GM23248 (cell line): ENCODE measurements around the gene P3H3. TPM values are rescaled to one million over a fixed set of nuclear protein-coding genes. Genes with fewer than 3 reads are reported as not detected.

ENCODE experiments used
- DNase-seq: peaks from one replicate; pipeline ENCODE4 v3.0.0-alpha.2; 2015
- H2AFZ ChIP-seq: fragments of 200-600 bp; sonication (generic); 2 replicates; pipeline ENCODE4 v1.6.1; 2016; ENCODE audit warnings: antibody characterized with exemption
- H3F3A ChIP-seq: fragments of 200-600 bp; sonication (generic); 2 replicates; pipeline ENCODE4 v1.6.1; 2016; ENCODE audit warnings: mild to moderate bottlenecking, antibody characterized with exemption, mixed run types; ENCODE audit not compliant: insufficient read depth
- H3K27ac ChIP-seq: fragments of 200-600 bp; sonication (generic); 2 replicates; pipeline ENCODE4 v1.5.1; 2016; ENCODE audit warnings: mild to moderate bottlenecking
- H3K27me3 ChIP-seq: fragments of 200-600 bp; sonication (generic); replicated peaks from 2 replicates; pipeline ENCODE4 v1.6.1; 2016; ENCODE audit warnings: mild to moderate bottlenecking; ENCODE audit not compliant: insufficient read depth
- H3K36me3 ChIP-seq: fragments of 200-600 bp; sonication (generic); 2 replicates; pipeline ENCODE4 v1.6.1; 2016; ENCODE audit warnings: low read depth, mild to moderate bottlenecking
- H3K4me1 ChIP-seq: fragments of 200-600 bp; sonication (generic); 2 replicates; pipeline ENCODE4 v1.6.1; 2016; ENCODE audit warnings: mild to moderate bottlenecking; ENCODE audit not compliant: insufficient read depth
- H3K4me2 ChIP-seq: fragments of 200-600 bp; sonication (generic); one replicate; pipeline ENCODE4 v1.6.1; 2016; ENCODE audit warnings: mild to moderate bottlenecking; ENCODE audit not compliant: unreplicated experiment
- H3K4me3 ChIP-seq: fragments of 200-600 bp; sonication (generic); 2 replicates; pipeline ENCODE4 v1.5.1; 2016; ENCODE audit warnings: mild to moderate bottlenecking
- H3K79me2 ChIP-seq: fragments of 200-600 bp; sonication (generic); 2 replicates; pipeline ENCODE4 v1.6.1; 2016; ENCODE audit warnings: mild to moderate bottlenecking; ENCODE audit not compliant: insufficient read depth
- H3K9ac ChIP-seq: fragments of 200-600 bp; sonication (generic); 2 replicates; pipeline ENCODE4 v1.6.1; 2016; ENCODE audit warnings: mild to moderate bottlenecking
- H3K9me2 ChIP-seq: fragments of 200-600 bp; sonication (generic); 2 replicates; pipeline ENCODE4 v1.6.1; 2016; ENCODE audit warnings: mixed run types, mild to moderate bottlenecking, moderate library complexity; ENCODE audit not compliant: insufficient read depth
- H3K9me3 ChIP-seq: fragments of 200-600 bp; sonication (generic); one replicate; pipeline ENCODE4 v1.6.1; 2017; ENCODE audit warnings: low read depth
- H4K20me1 ChIP-seq: fragments of 200-600 bp; sonication (generic); 2 replicates; pipeline ENCODE4 v1.6.0; 2016; ENCODE audit not compliant: insufficient read depth
- EZH2 ChIP-seq: fragments of 200-600 bp; sonication (generic); IDR thresholded peaks from 2 replicates; pipeline ENCODE4 v1.6.1; 2018; ENCODE audit warnings: antibody characterized with exemption, mild to moderate bottlenecking; ENCODE audit not compliant: insufficient read depth, poor library complexity, severe bottlenecking
- EZH2phosphoT487 ChIP-seq: fragments of 200-600 bp; sonication (generic); IDR thresholded peaks from 2 replicates; pipeline ENCODE4 v1.6.1; 2018; ENCODE audit warnings: antibody characterized with exemption, moderate library complexity, mild to moderate bottlenecking, low read depth; ENCODE audit not compliant: insufficient read depth
- WGBS, 2 experiments: methylation state at CpG; one replicate each; pipeline ENCODE4 v1.1.6; 2015 to 2017; ENCODE audit warnings: low lambda C conversion rate in 2 of 2, low coverage in 1 of 2; ENCODE audit errors: missing lambda C conversion rate in 2 of 2; 5-methylcytosine and 5-hydroxymethylcytosine counted together
- in situ Hi-C: fragments of 300-500 bp; cut with MboI; formaldehyde crosslinking; loops from 2 replicates; pipeline ENCODE4 v1.15.0; 2020
- polyA plus RNA-seq: library from polyadenylated mRNA; unstranded; fragments of >200 nt; fragmentation: Nextera tagmentation; extraction: Ambion mirVana; gene quantifications from 2 replicates; pipeline ENCODE4 v1.2.1, GENCODE V29; 2016
- total RNA-seq: library from RNA; depleted of rRNA; stranded (reverse); fragments of >200 nt; shearing (Covaris generic); gene quantifications from 2 replicates; pipeline ENCODE4 v1.2.3, GENCODE V29; 2014

P3H3 gene
- total and polyA plus RNA-seq, 2 experiments from 2014 or later = 37.6 to 43.0 TPM

GRCh38 chr12:6866920-6867412 lies 38.8 kb downstream of the P3H3 start:
- Histone ChIP-seq H3K4me3 (peak overlapping the region; percentile 99), H3K36me3 (peaks cover 27% of the 10 kb centered on the region), H3K4me1 (peaks cover 37% of the 10 kb centered on the region)

GRCh38 chr12:6867413-6868210 lies 39.4 kb downstream of the P3H3 start, which contains the start of gene TPI1:
Gene TPI1, plus strand, starts transcription at chr12:6867531. Its CDS starts 36 bp downstream, at chr12:6867567.
- Histone ChIP-seq H3K27me3 (no peaks in the 10 kb centered on the region), H3K36me3 (peaks cover 24% of the 10 kb centered on the region), H3K4me2 (peak within 1 kb of the TSS; percentile 100), H3K27ac (peak within 1 kb of the TSS; percentile 68), H3K4me3 (peak within 1 kb of the TSS; percentile 99), H3K9ac (peak within 1 kb of the TSS; percentile 92), H3K79me2 (peaks cover 38% of the 10 kb centered on the region), H3K9me2 (no peaks in the 10 kb centered on the region), H4K20me1 (no peaks in the 10 kb centered on the region; the same call in 1 of the 2 replicates), H3F3A (peaks cover 40% of the 10 kb centered on the region), H2AFZ (peak within 1 kb of the TSS; percentile 78), H3K9me3 (no peaks in the 10 kb centered on the region), H3K4me1 (peaks cover 39% of the 10 kb centered on the region)
- 1% methylated on average over 63 to 80 of the region's 86 CpGs for WGBS, 2 experiments
- TF ChIP-seq EZH2phosphoT487 = no peak
- no peak for TF ChIP-seq EZH2
- peak; percentile 93 for DNase-seq
- in situ Hi-C loops = no loop called here

More at GRCh38 chr12:6866920-6867412, 38.8 kb downstream of the P3H3 start:
- Histone ChIP-seq H4K20me1 (no peaks in the 10 kb centered on the region; the same call in 1 of the 2 replicates), H3K9ac (peak overlapping the region; percentile 92), H3K27me3 (no peaks in the 10 kb centered on the region), H3K4me2 (peak overlapping the region; percentile 88), H2AFZ (peak overlapping the region; percentile 78), H3K79me2 (peaks cover 38% of the 10 kb centered on the region), H3F3A (peaks cover 40% of the 10 kb centered on the region), H3K27ac (peak overlapping the region; percentile 51), H3K9me3 (no peaks in the 10 kb centered on the region), H3K9me2 (no peaks in the 10 kb centered on the region)
- TF ChIP-seq EZH2 (no peak), EZH2phosphoT487 (no peak)
- WGBS, 2 experiments = 2 to 4% methylated on average over 32 to 33 of the region's 33 CpGs
- in situ Hi-C loops = no loop called here
- peak; percentile 44 for DNase-seq

GRCh38 chr12:6868211-6869048 lies 40.2 kb downstream of the P3H3 start:
- peaks cover 38% of the 10 kb centered on the region for H3F3A ChIP-seq
- peak overlapping the region; percentile 92 for H3K9ac ChIP-seq
- DNase-seq = peak; percentile 75
- WGBS, 2 experiments = 5 to 7% methylated on average over 21 to 22 of the region's 22 CpGs
- peak overlapping the region; percentile 100 for H3K4me2 ChIP-seq
- TF ChIP-seq EZH2 (no peak), EZH2phosphoT487 (no peak)
- no peak overlapping the region for H2AFZ ChIP-seq
- in situ Hi-C loops = no loop called here
- H3K27ac ChIP-seq = peak overlapping the region; percentile 68
- peaks cover 17% of the 10 kb centered on the region for H3K36me3 ChIP-seq
- H3K4me1 ChIP-seq = peaks cover 39% of the 10 kb centered on the region
- no peaks in the 10 kb centered on the region for H3K9me2 ChIP-seq
- no peaks in the 10 kb centered on the region for H3K27me3 ChIP-seq
- peaks cover 38% of the 10 kb centered on the region for H3K79me2 ChIP-seq
- H3K4me3 ChIP-seq = peak overlapping the region; percentile 99
- H3K9me3 ChIP-seq = no peaks in the 10 kb centered on the region
- no peaks in the 10 kb centered on the region; the same call in 1 of the 2 replicates for H4K20me1 ChIP-seq
